Esophagus muscularis mucosa (tissue), 4 donors: ENCODE data around the gene NACA2. TPM values are rescaled to one million over a fixed set of nuclear protein-coding genes. Genes with fewer than 3 reads are reported as not detected.
"Not testable (repeated sequence)": the region's sequence is repeated elsewhere in the genome, so short reads cannot be mapped to it uniquely, and the experiment has no call there.

Experiments
- DNase-seq: peaks from one replicate; pipeline ENCODE4 v3.0.0-alpha.2; 2017; ENCODE audit errors: extremely low spot score
- H3K27ac ChIP-seq, 4 donors: fragments of 200-600 bp; sonication (generic); replicated peaks in 1 of 4; 1 replicate in 3 of 4; 2 replicates in 1 of 4; pipeline ENCODE4 v1.5.1; 2016 to 2019; ENCODE audit warnings: mild to moderate bottlenecking in 1 of 4
- H3K27me3 ChIP-seq, 4 donors: fragments of 200-600 bp; sonication (generic); one replicate each; pipeline versions ENCODE4 v1.5.1 to v1.6.0; 2016 to 2019
- H3K36me3 ChIP-seq, 4 donors: fragments of 200-600 bp; sonication (generic); one replicate each; pipeline ENCODE4 v1.5.1; 2016 to 2019
- H3K4me1 ChIP-seq, 4 donors: fragments of 200-600 bp; sonication (generic); one replicate each; pipeline ENCODE4 v1.5.1; 2016 to 2019
- H3K4me3 ChIP-seq, 4 donors: fragments of 200-600 bp; sonication (generic); 1 replicate in 2 of 4; 2 replicates in 2 of 4; pipeline ENCODE4 v1.5.1; 2016 to 2019; ENCODE audit warnings: mild to moderate bottlenecking in 4 of 4, moderate library complexity in 1 of 4
- H3K9me3 ChIP-seq, 4 donors: fragments of 200-600 bp; sonication (generic); 1 replicate in 3 of 4; 2 replicates in 1 of 4; pipeline ENCODE4 v1.5.1; 2016 to 2019
- EP300 ChIP-seq: sonication (generic); formaldehyde crosslinking; IDR thresholded peaks from one replicate; pipeline ENCODE4 v1.6.1; 2017; ENCODE audit warnings: antibody characterized with exemption
- POLR2A ChIP-seq: fragments of 450-650 bp; IDR thresholded peaks from one replicate; pipeline ENCODE4 v1.6.1; 2017; ENCODE audit warnings: antibody characterized with exemption, moderate library complexity, mild to moderate bottlenecking, low read depth
- POLR2AphosphoS5 ChIP-seq, 2 donors: sonication (generic); formaldehyde crosslinking; IDR thresholded peaks; one replicate each; pipeline ENCODE4 v1.6.1; 2017; ENCODE audit warnings: antibody characterized with exemption in 2 of 2
- WGBS: methylation state at CpG from one replicate; pipeline ENCODE4 v1.1.5; 2018; 5-methylcytosine and 5-hydroxymethylcytosine counted together
- intact Hi-C: fragments of 100-400 bp; cut with DNase I; formaldehyde crosslinking; loops from one replicate; pipeline ENCODE4 v1.15.1; 2023
- total RNA-seq, 4 donors: library from RNA; depleted of rRNA; stranded (reverse); fragments of >200 nt; gene quantifications; one replicate each; pipeline versions ENCODE4 v1.1.0 to v1.2.1, GENCODE V29; 2016
- TF ChIP-seq, protein P1 (sequence below), 3 experiments: fragments of 200-600 bp in 2 of 3; fragments of 450-650 bp in 1 of 3; sonication (generic) in 2 of 3; IDR thresholded peaks; one replicate each; pipeline ENCODE4 v1.5.1; 2017 to 2019; ENCODE audit warnings: antibody characterized with exemption in 3 of 3, mild to moderate bottlenecking in 2 of 3, moderate library complexity in 1 of 3

The NACA2 gene
- total RNA-seq, 4 donors from 2014 or later = not detected

DNA sequence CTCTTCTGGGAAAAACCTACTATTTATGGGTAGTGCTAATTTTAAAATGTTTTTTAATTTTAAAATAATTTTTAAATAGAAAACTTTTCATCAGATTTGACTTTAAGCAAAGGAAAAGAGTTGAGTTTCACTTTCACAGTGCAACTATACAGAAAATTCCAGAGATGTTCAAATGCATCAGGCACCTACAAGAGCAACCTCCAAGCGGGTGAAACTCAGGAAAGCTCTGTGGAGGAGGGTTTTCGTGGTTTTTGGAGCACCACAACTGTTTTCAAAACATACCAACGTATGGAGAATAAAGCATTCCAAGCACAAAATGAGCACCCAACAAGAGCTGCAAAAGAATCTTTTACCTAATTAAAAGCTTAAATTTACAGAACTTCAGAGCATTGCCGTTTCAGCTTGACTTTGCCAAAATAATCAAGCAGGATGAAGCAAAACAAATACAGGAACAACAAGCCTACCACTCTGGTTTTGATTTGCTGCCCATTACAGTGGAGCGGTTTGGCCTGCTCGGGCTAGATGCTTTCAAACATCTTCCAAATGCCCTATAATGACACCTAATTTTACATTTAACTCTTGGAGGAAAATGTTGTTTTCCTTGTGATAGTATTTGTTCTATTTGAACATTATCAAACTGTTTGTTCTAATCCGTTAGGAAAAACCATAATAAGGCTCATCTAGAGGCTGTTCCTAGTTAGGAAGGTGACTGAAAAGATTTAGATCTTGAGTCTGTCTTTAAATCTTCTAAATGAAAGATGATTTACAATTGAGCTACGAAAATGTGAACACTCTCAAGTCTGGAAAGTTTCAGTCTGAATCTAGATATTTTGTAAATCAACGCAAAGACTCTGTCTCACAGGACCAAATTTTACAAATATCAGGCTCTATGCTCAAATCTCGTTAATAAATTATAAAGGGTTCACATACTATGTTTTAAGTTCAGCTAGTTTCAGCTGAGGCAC lies 34.5 kb downstream of the NACA2 start:
- TF ChIP-seq POLR2AphosphoS5 (IDR thresholded peaks at IDR 0.05) (no peak), POLR2A (no peak), EP300 (no peak)
- TF ChIP-seq, protein P1, sequence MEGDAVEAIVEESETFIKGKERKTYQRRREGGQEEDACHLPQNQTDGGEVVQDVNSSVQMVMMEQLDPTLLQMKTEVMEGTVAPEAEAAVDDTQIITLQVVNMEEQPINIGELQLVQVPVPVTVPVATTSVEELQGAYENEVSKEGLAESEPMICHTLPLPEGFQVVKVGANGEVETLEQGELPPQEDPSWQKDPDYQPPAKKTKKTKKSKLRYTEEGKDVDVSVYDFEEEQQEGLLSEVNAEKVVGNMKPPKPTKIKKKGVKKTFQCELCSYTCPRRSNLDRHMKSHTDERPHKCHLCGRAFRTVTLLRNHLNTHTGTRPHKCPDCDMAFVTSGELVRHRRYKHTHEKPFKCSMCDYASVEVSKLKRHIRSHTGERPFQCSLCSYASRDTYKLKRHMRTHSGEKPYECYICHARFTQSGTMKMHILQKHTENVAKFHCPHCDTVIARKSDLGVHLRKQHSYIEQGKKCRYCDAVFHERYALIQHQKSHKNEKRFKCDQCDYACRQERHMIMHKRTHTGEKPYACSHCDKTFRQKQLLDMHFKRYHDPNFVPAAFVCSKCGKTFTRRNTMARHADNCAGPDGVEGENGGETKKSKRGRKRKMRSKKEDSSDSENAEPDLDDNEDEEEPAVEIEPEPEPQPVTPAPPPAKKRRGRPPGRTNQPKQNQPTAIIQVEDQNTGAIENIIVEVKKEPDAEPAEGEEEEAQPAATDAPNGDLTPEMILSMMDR (IDR thresholded peaks at IDR 0.05) = no peak
- H3K9me3 ChIP-seq = no peaks in the 10 kb centered on the region
- WGBS = 81% methylated on average over 10 of the region's 10 CpGs
- intact Hi-C loops = no loop called here
- DNase-seq = no peak
- H3K27ac ChIP-seq = no peak overlapping the region
- H3K4me3 ChIP-seq = no peak overlapping the region
- H3K4me1 ChIP-seq = no peaks in the 10 kb centered on the region
- no peaks in the 10 kb centered on the region for H3K36me3 ChIP-seq
- peaks cover 0 to 14% (median 0%) of the 10 kb centered on the region in 4 donors for H3K27me3 ChIP-seq

DNA sequence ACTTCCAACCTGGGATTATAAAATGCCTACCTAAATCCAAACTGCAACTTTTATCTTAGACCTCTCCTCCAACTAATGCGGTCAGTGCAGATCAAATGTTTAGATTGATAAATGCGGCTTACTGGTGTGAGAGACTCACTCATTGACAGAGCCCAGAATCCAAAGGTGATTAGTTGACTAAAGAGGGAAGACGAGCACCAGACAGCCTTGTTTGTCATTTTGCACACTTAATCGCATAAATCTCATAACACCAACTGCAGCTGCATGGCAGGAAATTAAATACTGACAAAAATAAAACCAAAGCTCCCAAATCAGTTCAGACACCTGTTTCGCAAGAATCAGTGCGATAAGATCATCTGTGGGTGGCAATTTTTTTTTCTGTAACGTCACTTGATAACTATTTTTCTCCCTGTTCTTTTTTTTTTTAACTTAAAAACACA lies 35.9 kb downstream of the NACA2 start:
- Histone ChIP-seq H3K36me3 (no peaks in the 10 kb centered on the region), H3K27ac (no peak overlapping the region), H3K27me3 (peaks cover 0 to 7% (median 0%) of the 10 kb centered on the region in 4 donors), H3K9me3 (no peaks in the 10 kb centered on the region), H3K4me1 (no peaks in the 10 kb centered on the region), H3K4me3 (no peak overlapping the region)
- intact Hi-C loops = no loop called here
- no peak for DNase-seq
- 69% methylated on average over 7 of the region's 7 CpGs for WGBS
- TF ChIP-seq, protein P1 (IDR thresholded peaks at IDR 0.05) = no peak
- TF ChIP-seq POLR2AphosphoS5 (IDR thresholded peaks at IDR 0.05) = no peak

DNA sequence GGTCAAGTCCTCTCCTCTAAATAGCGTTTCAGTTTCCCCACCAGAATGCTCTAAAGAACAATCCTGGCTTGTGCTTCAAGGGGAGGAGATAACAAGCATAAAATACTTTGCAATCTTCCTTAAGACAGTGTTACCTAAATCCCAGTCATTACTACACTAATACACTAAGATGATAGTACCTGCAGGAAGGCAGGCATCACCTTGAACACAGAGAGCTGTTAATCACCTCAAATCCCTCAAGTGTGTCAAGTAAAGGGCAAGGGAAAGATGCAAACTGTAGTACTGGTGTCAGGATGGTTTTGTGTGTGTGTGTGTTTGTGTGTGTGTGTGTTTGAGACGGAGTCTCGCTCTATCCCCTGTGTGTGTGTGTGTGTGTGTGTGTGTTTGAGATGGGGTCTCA lies 36.8 kb downstream of the NACA2 start:
- DNase-seq = no peak
- Histone ChIP-seq H3K4me3 (no peak overlapping the region), H3K4me1 (no peaks in the 10 kb centered on the region), H3K36me3 (no peaks in the 10 kb centered on the region), H3K27me3 (peaks cover 0 to 7% (median 0%) of the 10 kb centered on the region in 4 donors), H3K27ac (no peak overlapping the region), H3K9me3 (no peaks in the 10 kb centered on the region)
- TF ChIP-seq, protein P1 (IDR thresholded peaks at IDR 0.05) = no peak
- no peak for TF ChIP-seq POLR2A
- no peak for TF ChIP-seq POLR2AphosphoS5 (IDR thresholded peaks at IDR 0.05)
- no peak for TF ChIP-seq EP300
- intact Hi-C loops = no loop called here
- WGBS = 43% methylated on average over 1 of the region's 3 CpGs

DNA sequence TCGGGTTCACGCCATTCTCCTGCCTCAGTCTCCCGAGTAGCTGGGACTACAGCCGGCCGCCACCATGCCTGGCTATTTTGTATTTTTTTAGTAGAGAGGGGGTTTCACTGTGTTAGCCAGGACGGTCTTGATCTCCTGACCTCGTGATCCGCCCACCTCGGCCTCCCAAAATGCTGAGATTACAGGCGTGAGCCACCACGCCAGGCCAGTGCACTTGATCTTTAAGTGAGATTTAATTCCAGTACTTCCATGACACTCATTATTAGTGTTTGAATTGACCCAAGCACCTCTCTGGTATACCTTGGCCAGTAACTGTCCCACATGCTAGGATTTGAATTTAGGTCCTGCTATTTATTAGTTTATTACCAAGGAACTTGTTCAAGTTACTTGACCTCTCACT lies 38.5 kb downstream of the NACA2 start:
- intact Hi-C loops, H3K4me3 ChIP-seq, H3K9me3 ChIP-seq, DNase-seq, H3K4me1 ChIP-seq, H3K27ac ChIP-seq, H3K27me3 ChIP-seq, H3K36me3 ChIP-seq: not testable (repeated sequence)
- 94% methylated on average over 11 of the region's 11 CpGs for WGBS

DNA sequence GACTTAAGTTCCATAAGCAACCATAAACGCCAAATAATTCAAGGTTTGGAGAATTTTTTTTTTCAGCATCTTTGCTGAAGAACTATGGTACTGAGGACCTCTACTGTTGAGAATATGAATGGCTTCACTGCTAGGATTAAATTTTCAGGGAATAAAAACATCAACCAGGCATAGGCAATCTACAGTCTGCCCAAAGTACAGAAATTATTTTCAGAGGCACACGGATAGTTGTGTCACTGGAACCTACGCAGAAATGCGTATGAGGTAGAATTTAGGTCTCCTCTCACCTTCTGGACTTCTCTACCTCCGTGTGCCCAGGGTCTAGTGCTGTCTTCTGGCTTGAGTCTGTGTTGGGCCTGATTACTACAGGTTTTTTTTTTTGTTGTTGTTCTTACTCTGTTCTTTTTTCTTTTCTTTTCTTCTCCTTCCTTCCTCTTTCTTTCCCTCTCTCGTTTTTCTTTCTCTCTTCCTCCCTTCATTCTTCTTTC lies 39.7 kb downstream of the NACA2 start:
- no peak for DNase-seq
- Histone ChIP-seq H3K27me3 (no peaks in the 10 kb centered on the region), H3K27ac (no peak overlapping the region), H3K4me1 (no peaks in the 10 kb centered on the region), H3K9me3 (no peaks in the 10 kb centered on the region), H3K36me3 (no peaks in the 10 kb centered on the region), H3K4me3 (no peak overlapping the region)
- intact Hi-C loops = loop anchor here (2.0 kb wide), 1 partner anchor 134 kb away; no protein-coding TSS in a partner anchor
- 20% methylated on average over 6 of the region's 6 CpGs for WGBS
- TF ChIP-seq POLR2A = no peak
- TF ChIP-seq, protein P1 (IDR thresholded peaks at IDR 0.05) = peak; percentile 55 to 76 (median 61)
